Activated T-cell treated with anti-CD3 and anti-CD28 coated beads for 4 hours (primary cell): Measurements from ENCODE around the gene CDC42.

Experiments
- DNase-seq: peaks from one replicate; pipeline ENCODE4 v3.0.0-alpha.2; 2020

Gene CDC42

GRCh38 chr1:22038036-22038435 is 14.5 kb upstream of the CDC42 start:
- no peak for DNase-seq

DNA sequence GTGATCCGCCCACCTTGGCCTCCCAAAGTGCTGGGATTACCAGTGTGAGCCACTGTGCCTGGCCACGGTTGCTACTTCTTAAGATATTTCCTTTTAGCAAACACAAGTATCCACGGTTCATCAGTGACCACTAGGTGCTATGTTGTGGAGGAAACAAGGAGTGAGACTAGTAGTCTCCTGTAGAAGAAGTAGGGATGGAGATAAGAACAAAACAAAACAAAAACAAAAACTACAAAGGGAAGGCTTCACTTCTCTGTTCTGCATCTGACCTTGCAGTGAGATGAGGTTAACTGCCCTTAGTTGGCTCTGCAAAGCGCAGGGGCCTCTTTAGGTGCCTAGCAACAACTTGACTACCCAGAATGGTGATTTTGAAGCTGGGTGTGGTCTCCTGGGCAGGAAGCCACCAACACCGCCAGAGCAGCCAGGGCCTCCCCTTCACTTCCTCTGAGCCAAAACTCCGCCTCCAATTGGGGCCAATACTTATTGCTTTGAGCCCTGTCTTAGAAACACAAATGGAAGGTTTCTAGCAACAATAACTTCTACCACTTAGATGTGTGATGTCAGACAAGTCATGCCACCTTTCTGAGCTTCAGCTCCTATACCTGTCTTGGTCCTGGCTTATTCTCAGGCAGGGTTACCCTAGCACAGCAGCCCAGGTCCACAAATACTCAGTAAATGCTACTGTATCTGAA is 12.8 kb upstream of the CDC42 start:
- DNase-seq: peak; percentile 66

GRCh38 chr1:22040286-22040623 is 12.3 kb upstream of the CDC42 start:
- no peak for DNase-seq

DNA sequence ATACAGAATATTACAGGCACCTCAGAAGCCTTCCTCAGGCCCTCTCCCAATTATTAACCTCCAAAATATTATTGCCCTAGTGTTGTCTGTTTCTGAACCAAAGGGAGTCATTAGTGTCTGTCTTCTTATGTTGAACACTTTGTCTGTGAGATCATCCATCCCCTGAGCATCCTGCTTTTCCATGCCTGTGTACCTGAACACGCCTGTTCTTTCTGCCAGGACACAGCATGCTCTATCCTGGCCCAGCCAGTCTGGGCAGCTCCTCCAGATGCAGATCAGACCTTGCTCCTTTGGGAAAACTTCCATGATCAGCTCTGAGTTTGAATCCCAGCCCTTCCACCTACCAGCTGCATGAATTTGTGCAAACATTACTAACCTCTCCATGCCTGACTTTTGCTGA is 11.0 kb upstream of the CDC42 start:
- DNase-seq: no peak

GRCh38 chr1:22043198-22043769 is 9.2 kb upstream of the CDC42 start:
- DNase-seq: no peak

DNA sequence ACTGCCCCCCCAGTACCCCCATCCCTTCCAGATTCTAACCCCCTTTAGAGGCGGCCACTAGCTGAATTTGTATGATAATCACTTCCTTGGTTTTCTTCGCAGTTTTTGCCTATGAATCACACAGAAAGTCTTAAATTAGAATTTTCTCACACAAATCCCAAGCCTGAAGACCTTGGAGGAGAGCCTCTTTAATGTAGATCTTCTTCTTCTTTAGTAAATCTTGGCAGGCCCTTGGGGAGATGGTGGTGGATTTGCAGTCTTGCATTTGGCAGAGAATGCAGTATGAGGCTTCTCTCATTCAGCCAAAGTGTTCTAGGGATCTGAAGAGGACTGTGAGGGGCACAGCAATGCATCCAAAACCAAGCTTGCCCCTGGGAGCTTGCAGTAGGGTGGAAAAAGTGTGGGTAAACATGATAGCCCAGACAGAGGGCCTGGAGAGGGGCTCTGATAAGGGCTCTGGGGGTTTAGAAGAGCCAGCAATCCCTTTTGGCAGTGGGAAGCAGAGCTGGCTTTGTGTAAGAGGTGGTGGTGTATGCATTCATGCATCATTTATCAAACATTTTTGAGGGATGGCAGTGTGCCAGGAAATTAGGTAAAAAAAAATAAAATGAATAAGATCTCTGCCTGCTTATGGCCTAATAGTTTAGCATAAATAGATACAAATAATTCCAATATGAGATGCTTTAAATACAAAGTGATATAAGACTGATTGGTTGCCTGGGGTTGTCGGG is 7.7 kb upstream of the CDC42 start:
- DNase-seq: no peak

DNA sequence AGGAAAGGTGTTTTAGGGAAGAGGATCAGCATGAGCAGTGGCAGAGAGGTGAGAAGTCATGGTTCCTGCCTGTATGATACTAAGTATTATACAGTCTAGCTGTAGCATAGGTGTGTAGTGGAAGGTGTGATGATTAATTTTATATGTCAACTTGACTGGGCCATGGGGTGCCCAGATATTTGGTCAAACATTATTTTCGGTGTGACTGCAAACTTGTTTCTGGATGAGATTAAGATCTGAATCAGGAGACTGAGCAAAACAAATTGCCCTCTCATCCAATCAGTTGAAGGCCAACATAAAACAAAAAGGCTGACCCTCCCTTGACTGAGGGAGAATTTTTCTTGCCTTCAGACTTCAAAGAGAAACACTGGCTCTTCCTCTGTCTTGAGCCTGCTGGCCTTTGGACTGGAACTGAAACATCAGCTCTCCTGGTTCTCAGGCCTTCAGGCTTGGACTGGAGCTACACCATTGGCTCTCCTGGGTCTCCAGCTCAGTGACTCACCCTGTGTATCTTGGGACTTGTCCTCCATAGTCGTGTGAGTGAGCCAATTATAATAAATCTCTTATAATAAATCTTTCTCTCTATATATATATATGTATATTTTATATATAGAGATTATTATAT is 6.8 kb upstream of the CDC42 start:
- no peak for DNase-seq

DNA sequence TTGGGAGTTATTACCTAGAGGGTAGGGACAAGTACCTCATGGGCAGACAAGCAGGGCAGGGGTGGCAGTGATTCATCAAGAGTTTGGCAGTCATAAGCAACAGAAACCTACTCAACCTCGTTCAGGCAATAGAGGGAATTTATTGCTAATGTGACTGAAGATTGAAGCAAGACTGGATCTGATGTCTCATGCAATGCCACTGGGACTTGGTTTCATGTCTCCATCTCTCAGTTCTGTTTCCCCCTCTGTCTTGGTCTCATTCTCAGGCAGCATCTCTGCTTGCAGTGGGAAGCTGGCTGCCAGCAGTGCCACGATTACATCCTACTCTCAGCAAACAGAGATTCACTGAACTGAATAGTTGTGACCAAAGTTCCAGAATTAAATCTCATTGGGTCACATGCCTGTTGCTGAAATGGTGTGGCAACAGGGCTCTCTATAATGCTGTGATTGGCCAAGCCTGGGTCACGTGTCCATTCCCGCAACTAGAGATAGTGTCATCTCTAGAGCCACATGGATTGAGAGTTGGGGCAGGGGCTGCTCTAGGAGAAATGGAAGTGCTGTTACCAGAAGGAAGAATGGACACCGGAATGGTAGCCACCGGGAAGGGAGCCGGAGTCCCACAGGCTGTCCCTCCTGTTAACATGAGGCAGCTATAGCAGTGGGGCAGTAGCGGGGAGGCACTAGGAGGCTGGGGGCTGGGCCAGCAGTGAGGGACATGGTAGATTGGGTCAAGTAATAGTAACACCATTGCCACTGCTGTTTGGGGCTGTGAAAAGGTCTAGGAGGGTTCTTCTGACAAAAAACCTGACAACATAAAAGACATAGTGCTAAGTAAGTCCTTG is 3.9 kb upstream of the CDC42 start:
- DNase-seq: no peak

GRCh38 chr1:22050330-22050729 is 2.2 kb upstream of the CDC42 start:
- DNase-seq: no peak

GRCh38 chr1:22051607-22052114 is 848 bp upstream of the CDC42 start:
- DNase-seq: no peak

- no peak for DNase-seq
Observed at GRCh38 chr1:22053017-22053860, 730 bp downstream of the CDC42 start.

DNA sequence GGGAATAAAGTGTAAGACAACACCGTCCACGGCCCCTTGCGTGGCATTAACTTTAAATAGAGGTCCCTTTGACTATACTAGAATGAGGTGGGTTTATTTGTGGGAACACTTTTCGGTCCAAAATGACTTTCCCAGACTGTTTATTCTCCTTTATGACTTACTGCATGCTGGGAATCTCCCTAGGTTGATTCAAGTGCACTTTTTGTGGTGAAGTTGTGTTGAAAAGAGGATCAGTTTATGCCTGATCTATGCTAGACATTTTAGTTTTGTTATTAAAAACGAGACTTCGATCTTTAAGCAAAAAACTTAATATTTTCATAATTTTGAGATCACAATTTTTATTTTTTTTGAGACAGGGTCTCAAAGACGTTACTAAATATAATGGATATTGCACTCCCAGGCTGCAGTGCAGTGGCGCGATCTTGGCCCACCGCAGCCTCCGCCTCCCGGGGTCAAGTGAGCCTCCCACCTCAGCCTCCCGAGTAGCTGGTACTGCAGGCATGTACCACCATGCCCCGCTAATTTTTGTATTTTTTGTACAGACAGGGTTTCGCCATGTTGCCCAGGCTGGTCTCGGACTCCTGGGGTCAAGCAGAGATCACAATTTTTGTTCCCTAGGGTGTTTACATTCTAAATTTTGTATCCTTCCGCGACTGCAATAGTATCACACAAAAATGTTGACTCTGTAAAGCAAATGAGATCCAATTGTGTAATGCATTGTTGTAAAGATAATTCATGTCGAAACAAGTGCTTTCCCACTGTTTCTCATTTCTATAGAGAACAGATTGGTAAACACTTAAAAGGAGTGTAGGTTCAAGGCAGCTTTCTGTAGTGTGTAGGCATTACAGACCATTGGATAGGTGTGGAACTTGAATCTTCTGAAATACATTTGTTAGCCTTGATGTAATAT is 1.6 kb downstream of the CDC42 start:
- no peak for DNase-seq

DNA sequence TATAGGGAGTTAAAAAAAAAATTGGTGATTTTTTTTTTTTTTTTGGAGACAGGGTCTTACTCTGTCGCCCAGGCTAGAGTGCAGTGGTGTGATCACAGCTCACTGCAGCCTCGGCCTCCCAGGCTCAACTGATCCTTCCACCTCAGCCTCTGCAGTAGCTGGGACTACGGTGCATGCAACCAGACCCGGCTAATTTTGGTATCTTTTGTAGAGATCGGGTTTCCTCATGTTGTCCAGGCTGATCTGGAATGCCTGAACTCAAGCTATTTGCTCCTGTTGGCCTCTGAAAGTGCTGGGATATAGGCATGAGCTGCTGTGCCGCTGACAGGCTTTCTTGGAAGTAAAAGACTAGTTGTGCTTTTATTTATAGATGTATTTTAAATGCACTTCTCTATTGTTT is 3.0 kb downstream of the CDC42 start:
- no peak for DNase-seq

GRCh38 chr1:22056043-22056442 is 3.5 kb downstream of the CDC42 start:
- DNase-seq: no peak

- DNase-seq: no peak
Observed at GRCh38 chr1:22056936-22057335, 4.4 kb downstream of the CDC42 start.

- no peak for DNase-seq
Observed at GRCh38 chr1:22057861-22058260, 5.4 kb downstream of the CDC42 start.

DNA sequence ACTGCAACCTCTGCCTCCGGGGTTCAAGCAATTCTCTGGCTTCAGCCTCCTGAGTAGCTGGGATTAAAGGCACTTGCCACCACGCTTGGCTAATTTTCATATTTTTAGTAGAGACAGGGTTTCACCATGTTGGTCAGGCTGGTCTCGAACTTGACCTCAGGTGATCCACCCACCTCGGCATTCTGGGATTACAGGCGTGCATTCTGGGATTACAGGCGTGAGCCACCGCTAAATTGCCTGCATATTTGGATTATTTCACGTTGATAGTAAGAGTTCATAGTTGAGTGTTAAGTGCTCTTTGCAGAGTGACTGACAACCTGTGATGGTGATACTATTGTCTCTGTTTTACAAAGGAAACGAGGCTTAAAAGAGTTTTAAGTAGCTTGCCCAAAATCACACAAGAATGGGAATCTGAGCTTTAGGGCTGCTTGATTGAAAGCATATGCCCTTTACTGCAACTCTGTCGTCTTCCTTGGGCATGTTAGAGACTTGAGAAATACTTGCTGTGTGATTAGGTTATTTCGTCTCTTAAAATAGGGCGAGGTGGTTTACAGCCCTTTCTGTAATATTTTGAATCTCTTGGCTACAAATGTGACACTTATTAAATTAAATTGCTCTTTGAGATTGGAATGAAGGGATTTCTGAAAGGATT is 12.4 kb downstream of the CDC42 start:
- no peak for DNase-seq

DNA sequence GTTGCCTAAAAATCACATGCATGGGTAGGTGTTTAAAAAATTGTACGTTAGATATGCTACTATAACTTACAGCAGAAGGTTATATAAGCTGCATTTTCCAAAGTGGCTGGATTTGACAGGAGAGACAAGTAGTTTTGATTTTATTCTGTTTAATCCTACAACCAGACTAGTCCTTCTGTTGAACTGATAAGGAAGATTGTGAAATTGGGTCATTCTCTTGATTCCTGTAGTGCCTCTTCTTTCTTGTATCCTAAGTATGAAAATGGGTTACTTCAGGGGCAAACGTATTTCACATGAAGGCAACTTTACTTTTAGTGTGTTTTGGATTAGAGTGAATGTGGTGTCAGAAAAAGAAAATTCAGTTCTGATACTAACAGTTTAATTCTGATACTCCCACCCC is 19.0 kb downstream of the CDC42 start:
- no peak for DNase-seq

GRCh38 chr1:22074803-22075202 is 22.3 kb downstream of the CDC42 start:
- no peak for DNase-seq

GRCh38 chr1:22075718-22076117 is 23.2 kb downstream of the CDC42 start:
- no peak for DNase-seq
